GM18861 (cell line): Measurements from ENCODE around the gene FHIT.
A peak's percentile ranks its signal among the peaks of the same experiment; 100 is the strongest.

Source experiments
- ATAC-seq: cut with Tn5 transposase; IDR thresholded peaks from one replicate; pipeline ENCODE4 v1.9.1; 2021; ENCODE audit not compliant: unreplicated experiment

FHIT gene

DNA sequence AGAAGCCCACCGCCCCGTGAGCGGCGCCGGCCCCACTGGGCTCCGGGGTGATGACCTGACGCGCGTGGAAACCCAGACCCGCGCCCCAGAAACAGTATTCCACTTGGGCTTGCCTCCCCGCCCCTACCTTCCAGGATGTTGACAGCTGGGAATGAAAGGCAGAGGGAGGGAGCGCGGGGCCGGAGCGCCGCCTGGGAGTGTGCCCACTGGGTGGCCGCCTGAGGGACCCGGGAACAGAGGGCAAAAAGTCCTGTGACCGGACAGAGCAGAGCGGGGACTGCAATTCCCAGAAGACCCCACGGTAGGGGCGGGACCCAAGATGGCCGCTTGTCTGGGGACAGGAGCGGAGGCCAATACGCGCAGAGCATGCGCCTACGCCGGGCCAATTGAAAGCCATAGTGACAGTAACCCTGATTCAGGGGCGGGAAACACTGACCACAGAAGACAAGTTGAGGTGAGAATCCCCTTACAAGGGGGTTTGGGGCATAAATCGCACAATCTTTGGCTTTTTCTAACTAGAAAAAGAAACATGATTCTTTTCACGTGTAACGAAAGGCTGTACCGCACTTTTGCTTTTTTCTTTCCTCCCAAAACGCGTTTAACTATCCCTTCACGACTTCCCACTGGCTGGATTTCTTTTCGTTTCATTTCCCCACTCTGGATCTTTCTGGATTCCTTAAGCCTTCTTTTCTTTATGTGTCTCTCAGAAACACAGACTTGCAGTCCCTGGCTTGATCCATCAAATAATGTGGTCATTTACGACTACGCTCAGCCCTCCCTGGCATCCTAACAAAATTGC, at the start of gene FHIT:
Gene FHIT, minus strand, starts transcription at position 279 of the 799 bp plus-strand sequence.
- peak; percentile 87 for ATAC-seq

DNA sequence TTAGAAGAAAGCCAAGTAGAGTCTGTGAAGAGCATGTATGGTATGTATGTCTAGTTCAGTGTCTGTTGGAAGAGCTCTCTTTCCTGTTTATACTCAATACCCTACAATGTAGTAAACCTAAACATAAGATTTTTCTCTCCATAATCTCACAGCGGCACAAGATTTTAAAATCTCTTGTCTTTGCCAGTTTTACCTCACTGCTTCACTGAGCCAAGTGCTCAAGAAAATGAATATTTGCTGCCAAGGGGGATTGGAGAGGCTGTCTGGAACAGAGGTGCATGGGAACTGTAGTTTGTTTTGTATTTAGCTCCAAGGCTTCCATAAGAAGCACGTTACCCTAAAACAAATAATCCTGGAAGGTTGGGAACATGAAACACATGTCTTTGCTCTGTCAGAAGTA, 49.5 kb upstream of the FHIT start:
- ATAC-seq: no peak

DNA sequence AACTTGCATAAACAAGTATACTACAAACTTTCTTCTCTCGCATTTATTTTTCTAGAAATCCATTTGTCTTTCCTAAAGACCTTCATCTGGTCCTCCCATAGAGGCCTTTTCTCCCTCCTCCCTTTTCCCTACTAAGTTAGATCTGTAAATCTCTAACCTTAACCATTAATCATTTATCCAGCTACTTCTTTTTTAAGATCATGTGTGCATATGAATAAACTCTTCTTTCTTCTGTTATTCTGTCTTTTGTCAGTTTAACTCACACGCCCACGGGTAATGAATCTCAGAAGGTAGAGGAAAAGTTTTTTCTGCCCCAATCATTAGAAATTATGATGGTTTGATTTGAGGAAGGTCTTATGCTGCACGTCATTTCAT, 48.7 kb upstream of the FHIT start:
- no peak for ATAC-seq

DNA sequence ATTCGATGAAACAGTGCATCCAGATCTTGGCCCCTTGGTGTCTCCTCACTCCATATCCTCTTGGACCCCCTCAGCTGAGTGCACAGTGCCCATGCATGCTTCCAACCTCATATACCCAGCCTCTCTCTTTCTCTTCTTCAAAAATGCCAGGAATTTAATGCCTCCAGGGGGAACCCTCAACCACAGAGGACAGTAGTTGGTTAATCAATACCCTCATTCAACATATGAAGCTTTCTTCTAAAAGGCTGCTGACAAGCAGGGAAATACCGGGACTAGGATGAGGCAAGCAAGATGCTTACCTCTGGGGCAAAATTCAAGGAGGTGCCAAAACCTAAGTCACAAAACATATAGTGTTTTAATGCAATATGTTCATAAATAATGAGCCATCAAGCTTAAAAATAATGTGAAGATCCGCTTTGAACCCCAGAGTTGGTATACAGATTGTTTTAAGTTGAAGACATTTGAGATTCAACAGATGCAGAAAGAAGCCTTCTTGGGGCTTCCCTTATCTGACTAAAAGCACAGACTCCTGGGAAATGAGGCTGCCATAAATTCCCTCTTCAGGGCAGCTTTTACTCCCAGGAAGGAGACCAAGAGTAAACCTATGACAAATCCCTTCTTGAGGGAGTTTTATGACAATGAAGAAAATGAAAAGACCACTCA, 48.2 kb upstream of the FHIT start:
- ATAC-seq: no peak

DNA sequence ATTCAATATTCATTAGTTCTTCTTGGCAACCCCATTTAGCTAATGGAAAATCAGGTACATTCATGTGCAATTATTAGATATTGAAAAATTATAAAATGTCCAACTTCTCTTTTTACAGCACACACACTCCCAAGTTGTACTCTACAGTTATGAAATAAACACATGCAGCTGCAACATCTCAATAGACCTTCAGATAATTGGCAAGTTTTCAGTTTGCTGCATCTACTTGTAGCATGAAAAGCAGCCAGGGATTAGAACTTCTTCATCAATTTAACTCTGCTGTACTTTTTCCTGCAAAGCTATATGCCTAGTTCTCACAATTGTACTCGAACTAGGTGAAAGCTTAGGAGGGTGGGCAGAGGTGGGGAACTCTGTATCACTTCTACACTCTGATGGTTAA, 46.6 kb upstream of the FHIT start:
- ATAC-seq: no peak

DNA sequence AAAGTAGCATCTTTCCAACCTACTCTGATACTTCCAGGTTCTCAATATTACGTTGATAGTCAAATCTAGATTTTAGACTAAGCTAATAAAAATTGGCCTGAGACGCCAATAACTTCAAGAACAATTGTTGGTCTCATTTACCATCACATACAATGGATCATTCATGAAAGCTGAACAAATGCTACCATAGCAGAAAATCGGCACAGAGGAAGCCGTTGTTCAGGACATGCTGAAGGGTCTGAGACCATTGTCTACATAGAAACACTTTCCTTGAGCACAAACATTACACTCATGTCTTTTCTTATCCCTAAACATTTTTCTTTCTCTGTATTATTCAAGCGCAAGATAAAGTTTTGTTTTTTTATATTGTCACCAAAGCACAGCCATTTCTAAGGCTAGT, 37.2 kb upstream of the FHIT start:
- ATAC-seq: no peak

DNA sequence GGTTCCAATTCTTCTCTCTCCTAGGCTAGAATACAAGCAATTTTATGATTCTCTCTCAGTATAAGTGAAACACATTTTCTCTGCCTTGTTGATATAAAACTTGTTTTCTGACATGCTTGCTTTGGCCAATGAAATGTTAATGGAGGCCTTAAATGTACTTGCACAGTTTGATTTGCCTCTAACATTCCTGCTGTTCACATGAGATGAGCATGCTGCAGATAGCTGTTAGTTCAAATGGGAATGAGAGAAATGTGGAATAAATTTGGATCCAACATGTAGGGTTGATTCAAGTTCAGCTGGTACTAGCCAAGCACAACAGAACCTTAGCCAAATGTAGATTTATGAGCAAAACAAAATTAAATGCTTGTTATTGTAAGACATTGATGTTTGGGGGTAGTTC, 32.6 kb upstream of the FHIT start:
- no peak for ATAC-seq

DNA sequence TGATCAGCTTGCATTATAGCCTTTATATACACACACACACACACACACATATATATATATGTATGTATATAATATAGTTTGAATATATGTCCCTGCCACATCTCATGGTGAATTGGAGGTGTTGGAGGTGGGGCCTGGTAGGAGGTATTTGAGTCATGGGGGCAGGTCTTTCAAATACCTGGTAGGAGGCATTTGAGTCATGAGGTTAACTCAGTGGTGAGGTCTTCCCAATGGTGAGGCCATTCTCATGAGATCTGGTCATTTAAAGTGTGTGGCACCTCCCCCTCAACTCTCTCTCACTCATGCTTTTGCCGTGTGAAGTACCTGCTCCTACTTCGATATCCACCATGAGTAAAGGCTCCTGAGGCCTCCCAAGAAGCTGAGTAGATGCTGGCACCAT, 27.5 kb upstream of the FHIT start:
- no peak for ATAC-seq

DNA sequence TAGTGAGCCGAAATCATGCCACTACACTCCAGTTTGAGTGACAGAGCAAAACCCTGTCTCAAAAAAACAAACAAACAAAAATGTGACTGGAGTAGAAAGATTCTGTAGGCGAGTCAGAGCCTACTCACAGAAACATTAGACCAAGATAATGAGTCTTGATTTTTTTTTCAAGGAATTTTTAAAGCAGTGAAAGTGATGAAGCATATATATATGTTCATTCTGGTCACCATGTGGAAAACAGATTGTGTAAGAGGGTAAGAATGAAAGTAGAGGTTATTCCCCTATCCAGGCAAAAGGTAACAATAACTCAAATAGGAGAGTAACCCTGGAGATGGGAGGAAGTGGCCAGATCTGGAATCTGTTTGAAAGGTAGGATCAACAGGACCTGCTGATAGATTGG, 26.2 kb upstream of the FHIT start:
- ATAC-seq: no peak

DNA sequence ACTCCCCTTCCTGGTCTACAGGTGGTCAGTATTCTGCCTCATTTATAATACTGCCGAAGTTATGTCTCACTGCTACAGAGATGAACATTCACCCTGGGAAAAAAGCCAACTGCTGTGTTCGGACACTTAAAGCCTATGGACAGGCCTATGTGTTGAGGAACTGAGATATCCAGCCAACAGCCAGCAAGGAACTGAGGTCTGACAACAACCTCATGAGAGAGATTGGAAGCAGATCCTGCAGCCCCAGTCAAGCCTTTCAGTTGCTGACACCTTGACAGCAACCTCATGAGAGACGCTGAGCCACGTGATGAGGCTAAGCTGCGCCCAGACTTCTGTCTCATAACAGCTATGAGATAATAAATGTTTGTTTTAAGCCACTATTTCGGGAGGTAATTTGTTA, 18.2 kb upstream of the FHIT start:
- ATAC-seq: no peak

DNA sequence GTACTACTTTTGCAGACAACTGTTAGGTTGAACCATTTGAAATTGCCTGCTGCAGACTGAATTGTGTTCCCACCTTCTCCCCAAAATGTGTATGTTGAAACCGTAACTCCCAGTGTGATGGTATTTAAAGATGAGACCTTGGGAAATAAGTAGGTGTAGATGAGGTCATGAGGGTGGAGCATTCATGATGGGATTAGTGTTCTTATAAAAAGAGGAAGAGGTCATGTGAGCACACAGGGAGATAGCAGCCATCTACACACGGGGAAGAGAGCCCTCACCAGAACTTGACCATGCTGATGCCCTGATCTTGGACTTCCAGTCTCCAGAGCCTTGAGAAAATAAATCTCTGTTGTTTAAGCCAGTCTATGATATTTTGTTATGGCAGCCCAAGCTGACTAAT, 17.4 kb upstream of the FHIT start:
- no peak for ATAC-seq

DNA sequence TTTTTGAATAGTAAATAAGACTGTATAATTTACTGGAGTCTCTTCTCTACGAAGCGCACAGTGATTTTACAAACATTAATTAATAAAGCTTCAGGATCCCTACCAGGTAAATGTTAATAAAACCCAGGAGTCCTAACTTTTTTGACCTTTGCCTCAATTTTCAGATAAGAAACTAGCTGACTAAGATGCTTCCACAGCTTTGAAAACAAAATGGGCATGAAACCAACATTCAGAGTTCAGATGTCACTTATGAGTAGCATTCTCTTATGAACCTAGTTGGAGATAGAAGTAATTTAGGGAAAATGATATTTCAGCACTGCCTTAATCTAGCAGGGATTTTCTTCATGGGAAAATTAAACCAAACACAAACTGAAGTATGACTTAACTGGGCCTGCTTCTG, 13.0 kb upstream of the FHIT start:
- no peak for ATAC-seq

DNA sequence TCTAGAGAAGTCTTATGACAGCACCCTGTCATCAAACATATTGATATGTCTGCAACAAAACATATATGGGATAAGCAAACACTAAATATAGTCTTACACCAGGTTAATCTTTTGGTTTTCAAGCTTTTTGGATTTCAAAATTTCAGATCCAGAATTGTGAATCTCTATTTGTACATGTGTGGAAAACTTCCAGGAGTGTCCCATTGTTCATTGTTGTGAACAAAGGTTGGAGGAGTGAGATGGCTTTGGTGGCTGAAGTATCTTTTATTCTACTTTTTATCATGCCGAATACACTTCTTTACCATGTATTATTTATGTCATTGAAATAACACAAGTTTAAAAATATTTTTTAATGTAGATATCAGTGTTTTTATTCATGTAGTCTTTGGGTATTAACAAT, 5.9 kb upstream of the FHIT start:
- no peak for ATAC-seq

DNA sequence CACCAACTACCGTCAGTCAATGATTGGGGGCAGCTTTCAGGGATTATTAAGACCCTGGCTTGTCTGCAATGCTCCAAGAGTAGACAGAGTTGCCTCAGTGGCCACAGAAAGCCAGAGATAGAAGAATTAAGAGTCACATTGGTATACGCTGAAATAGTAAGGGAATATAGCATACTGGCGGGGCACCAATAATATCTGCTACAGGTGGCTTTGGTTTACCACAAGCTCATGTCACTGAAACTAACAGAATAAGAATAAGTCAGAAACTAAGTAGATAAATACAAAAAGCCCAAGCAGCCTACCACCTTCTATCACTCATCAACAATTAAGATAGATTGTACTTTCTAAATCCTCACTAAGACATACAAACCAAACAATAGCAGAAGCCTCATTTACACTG, 2.5 kb upstream of the FHIT start:
- ATAC-seq: no peak

DNA sequence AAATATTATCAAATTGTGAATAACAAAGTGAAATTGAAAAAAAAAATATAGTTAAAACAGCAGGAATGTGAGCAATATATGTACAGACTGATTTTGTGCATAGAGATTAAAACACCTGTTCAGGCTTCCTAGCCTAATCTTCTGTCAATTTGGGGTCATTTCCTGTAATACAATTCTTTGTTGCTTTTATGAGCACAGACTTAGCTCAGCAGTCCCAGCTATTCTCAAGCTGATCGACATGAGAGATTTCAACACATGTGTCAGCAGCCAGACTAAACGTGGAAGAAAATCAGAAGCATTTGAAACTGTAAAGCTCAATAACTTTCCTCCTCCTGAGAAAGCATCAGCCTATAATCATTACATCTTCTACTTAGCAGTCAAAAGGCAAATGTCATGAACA, 1.6 kb upstream of the FHIT start:
- ATAC-seq: no peak

DNA sequence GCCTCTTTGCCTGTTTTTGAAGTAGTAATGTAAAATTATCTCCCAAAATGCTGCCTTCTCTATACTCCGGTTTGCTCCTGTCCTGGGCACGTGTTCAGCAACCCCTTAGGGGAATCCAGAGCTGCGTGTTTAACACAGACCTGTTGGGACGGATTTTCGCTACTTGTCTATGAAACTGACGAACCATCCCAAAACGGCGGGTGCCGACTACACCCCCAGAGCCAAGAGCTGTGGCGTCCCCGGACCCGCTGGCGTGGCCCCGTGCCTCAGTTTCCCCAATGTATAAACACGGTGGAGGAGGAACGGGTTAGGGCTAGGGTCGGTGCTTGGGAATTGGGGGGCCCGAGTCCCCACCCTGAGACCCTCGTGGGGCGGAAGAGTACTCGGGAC, 473 bp downstream of the FHIT start:
- no peak for ATAC-seq

DNA sequence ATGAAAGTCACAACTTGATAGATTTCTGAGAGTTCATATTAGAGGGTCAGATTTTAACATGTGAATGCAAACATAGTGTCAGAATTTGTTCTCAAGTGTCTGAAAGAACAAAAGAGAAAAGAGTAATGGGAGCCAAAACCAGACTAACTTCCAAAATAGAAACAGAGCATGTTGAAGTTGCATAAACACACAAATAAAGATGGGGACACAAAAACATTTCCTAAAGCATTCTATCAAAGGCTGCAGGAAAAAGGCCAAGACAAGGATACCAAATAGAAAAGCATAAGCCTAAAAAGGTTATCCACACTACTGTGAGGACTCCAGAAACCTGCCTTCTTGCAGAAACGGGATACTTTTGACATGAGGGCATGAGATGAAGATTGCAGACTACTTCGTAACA, 2.8 kb downstream of the FHIT start:
- ATAC-seq: no peak

DNA sequence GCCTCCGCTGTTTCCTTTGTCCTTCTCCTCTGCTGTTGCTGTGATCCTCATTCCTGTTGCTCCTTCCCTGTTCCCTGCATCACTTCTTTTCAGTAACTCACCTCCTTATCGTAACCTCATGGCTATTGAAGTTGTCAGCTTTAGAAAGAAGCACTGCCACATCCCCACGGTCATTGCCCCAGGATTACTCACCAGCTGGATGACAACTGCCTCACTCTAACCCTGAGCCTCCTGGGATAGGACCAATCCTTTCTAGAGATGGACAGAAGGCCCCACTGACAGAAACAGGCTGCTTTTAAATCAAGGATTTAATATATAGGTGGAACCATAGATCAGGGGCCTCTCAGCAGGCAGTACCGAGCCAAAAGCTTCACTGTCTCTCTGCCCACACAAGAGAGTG, 4.1 kb downstream of the FHIT start:
- ATAC-seq: no peak

DNA sequence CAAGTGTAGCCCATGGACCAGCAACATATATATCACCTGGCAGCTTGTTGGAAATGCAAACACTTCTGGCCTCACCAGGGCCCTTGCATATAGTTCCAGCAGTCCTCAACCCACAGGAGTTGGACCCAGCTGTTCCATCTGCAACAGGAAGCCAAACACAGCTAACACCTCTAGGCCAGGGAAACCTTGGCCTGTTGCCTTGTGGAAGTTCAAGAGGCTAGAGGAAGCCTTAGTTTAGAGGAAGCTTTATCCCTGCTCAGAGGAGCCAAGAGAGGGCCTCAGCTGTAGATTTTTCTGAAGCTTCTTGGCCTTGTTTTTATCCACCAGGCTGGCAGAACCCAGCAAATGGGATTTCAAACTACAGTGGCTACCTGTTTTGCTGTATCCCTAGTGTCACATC, 11.4 kb downstream of the FHIT start:
- no peak for ATAC-seq

DNA sequence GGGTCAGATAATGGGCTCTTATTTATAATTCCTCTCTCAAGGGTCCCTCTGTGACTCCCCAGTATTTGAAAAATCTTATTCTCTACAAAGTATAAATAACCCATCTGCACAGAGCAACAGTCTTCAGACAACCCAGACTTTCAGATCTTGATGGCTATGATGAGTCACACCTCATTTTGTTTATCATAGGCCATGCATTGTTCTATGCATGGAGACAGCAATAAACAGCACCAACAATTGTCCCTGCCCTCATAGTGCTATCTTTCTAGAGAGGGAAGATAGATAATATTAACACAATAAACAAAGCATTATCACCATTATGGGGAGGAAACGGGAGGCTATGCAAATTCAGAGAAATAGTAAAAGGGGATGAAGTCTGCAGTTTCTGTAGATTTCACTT, 13.4 kb downstream of the FHIT start:
- no peak for ATAC-seq

DNA sequence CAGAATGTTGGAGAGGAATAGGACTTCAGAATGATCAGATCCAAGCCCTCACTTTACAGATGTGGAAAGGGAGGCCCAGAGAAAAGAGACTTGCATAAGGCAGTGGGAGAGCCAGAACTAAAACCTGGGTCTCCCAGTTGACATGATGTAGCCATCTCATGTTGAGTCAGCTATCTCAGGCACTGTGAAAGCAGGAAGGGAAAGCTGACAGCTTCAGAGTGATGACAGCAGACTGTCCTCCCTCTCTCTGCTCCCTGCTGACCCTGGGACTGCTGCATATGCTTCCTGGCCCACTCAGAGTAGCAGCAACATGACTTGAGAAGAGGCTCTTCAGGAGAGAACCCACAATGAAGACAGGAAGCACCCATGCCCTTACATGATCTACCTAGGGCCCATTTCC, 14.7 kb downstream of the FHIT start:
- ATAC-seq: peak; percentile 75

DNA sequence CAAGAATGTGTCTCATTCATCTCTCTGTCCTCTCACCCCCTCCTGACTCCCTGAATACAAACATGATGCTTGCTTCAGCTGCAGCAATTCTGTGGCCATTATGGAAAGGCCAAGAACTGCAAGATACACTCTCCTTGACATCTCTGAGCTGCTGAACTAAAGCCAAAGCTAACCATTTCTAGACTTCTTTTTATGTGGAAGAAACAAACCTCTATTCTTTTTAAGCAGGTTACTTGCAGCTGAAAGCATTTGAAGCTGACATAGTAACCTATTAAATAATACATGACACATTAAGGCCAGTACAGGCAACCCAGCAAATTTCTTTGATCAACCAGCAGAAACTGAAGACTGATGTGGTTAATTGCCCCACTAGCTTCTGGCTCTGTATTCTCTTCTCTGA, 17.5 kb downstream of the FHIT start:
- ATAC-seq: peak; percentile 56

DNA sequence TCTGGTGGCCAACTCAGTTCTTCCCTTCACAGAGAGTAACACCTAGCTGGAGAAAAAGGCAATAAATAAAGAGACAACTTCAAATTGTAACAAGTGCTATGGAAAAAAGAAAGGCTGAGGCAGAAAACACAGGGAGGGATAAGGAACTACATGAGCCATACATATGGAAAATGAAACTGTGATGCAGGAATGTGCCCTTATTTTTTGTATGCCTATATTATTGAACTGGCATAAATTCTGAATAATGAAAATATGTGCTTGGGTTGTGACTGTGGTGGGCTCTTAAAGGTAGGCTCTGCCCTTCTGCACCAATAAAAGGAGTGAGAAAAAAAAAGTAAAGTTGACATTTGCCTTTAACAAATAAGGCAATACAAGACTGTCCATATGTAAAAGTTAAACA, 19.6 kb downstream of the FHIT start:
- no peak for ATAC-seq
